ENCODE measurements around the gene ADGRG6.

ADGRG6 gene

DNA sequence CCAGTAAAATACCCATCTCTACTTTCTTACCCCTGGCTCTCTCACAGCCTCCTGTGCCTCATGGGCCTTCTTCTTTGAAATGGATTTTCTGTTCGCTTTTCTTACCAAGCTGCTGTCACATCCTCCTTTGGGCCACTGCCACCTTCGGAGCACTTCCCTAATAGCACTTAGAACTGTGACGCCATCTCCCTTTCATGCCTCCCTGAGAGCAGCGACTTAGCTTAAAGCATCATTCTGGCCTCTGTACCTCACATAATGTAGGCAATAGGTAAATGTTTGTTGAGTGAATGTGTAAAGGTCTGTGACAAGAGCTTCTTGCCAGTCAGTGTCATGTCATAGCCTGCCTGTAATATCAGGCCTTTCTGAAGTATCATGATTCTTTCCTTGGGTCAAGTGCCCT is 78.8 kb downstream of the ADGRG6 start:
- 92 to 95% methylated on average over 4 of the region's 4 CpGs for WGBS, 2 experiments
- Histone ChIP-seq H3K4me1 (ENCODE audit: control insufficient read depth, insufficient read depth, low read length) (peaks cover 5% of the 10 kb centered on the region), H3K27ac (ENCODE audit: insufficient read depth, low read depth, low read length, poor library complexity, severe bottlenecking) (no peak overlapping the region), H3K9me3 (ENCODE audit: control insufficient read depth, low read length) (no peaks in the 10 kb centered on the region), H3K4me3 (ENCODE audit: insufficient read depth, low read depth, low read length) (no peak overlapping the region), H3K27me3 (ENCODE audit: control insufficient read depth, insufficient read depth, low read length, poor library complexity, severe bottlenecking) (no peaks in the 10 kb centered on the region), H3K36me3 (ENCODE audit: control insufficient read depth, insufficient read depth, low read length) (no peaks in the 10 kb centered on the region)

DNA sequence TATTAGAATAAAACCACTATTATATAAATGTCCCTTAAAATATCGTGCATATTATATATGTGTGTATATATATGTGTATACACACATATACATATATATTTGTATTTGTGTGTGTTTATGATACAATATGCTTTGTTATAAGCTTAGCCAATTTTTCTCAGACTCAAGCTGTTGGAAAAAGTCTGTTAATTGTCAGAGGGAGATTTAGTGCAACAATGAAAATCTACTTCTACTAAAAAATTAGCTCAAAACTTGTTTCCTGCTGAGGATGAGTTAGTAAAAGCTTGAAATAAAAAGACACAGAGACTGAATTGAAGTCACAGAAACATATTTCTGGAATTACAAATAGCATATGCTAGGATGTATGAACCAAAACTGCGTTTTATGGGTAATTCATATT is 79.4 kb downstream of the ADGRG6 start:
- Histone ChIP-seq H3K36me3 (ENCODE audit: control insufficient read depth, insufficient read depth, low read length) (no peaks in the 10 kb centered on the region), H3K9me3 (ENCODE audit: control insufficient read depth, low read length) (no peaks in the 10 kb centered on the region), H3K4me1 (ENCODE audit: control insufficient read depth, insufficient read depth, low read length) (peaks cover 5% of the 10 kb centered on the region), H3K27ac (ENCODE audit: insufficient read depth, low read depth, low read length, poor library complexity, severe bottlenecking) (no peak overlapping the region), H3K4me3 (ENCODE audit: insufficient read depth, low read depth, low read length) (no peak overlapping the region), H3K27me3 (ENCODE audit: control insufficient read depth, insufficient read depth, low read length, poor library complexity, severe bottlenecking) (no peaks in the 10 kb centered on the region)
- WGBS, 2 experiments: no CpG with 5 or more reads among the region's 2 CpGs

DNA sequence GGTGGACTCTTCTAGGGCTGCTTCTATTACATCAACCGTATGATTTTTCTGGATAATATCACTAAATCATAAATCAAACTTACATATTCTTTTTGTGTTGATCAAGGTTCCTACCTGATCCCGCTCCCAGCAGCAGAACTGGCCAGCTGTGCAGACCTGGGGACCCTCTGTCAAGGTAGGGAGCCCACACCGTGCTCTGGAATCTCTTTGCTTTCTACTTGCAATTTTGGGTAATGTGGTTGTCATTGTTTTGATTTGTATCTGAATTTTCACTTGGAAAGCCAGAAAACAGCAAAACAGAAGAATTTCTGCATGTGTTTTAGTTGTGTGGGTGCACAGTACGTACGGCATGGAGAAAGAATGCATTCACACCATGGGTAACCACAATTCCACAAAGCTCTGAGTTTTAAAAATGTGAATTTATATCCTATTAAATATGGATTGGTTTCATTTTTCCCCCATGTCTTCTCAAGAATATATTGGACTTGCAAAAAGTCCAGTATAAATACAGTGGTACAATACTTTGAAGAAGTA is 80.1 kb downstream of the ADGRG6 start:
- Histone ChIP-seq H3K36me3 (ENCODE audit: control insufficient read depth, insufficient read depth, low read length) (no peaks in the 10 kb centered on the region), H3K9me3 (ENCODE audit: control insufficient read depth, low read length) (no peaks in the 10 kb centered on the region), H3K4me1 (ENCODE audit: control insufficient read depth, insufficient read depth, low read length) (peaks cover 5% of the 10 kb centered on the region), H3K27ac (ENCODE audit: insufficient read depth, low read depth, low read length, poor library complexity, severe bottlenecking) (no peak overlapping the region), H3K27me3 (ENCODE audit: control insufficient read depth, insufficient read depth, low read length, poor library complexity, severe bottlenecking) (no peaks in the 10 kb centered on the region), H3K4me3 (ENCODE audit: insufficient read depth, low read depth, low read length) (no peak overlapping the region)
- WGBS, 2 experiments: 86 to 95% methylated on average over 4 to 5 of the region's 5 CpGs

DNA sequence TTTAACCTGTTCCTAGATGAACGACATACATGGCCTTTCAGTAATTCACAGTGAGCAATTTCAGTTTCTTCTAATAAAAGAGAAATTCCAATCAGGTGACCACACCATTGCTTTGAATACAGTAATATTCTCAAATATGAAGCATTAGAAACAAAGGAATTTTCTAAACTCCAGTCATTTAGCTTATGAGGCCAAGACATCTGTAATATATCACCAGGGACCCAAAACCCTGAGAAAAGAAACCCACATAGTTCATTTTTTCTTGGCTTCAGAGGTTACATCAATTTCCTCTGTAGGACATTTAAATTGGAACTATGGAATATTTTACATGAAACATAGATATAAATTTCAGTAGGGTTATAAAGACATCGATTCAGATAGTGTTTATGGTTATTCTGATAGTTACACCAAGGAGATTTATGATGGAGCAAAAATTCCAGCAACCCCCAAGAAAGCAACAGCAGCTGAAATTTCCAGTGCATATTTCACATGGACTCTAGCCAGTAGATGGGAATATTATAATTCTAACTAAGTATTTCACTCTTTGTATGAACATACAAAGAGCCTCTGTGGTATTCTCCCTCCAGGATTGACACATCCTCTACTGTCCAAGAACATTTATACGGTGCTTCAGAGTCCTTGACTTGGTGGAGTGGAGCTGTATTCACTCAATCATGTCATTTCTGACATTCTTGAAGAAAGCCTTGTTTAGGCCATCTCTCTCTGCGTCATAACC is 82.9 kb downstream of the ADGRG6 start:
- no peak overlapping the region for H3K27ac ChIP-seq (ENCODE audit: insufficient read depth, low read depth, low read length, poor library complexity, severe bottlenecking)
- WGBS, 2 experiments: 90 to 96% methylated on average over 4 of the region's 4 CpGs

DNA sequence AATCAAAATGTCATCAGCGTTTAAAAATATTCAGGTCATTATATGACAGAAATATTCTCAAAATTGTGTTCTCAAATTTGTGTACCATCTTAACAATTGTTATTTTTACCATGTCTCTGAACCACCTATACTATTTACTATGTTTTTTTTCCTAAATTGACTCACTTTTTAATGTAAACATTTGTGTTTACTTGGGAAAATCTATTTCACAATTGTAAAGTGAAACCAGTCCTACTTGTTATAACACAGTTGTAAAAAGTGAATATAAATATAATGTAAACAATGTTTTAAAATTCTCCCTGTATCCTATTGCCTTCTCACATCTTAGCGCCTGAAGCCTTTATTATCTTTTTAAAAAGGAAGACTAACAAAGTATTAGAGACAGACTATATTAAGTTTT is 83.5 kb downstream of the ADGRG6 start:
- no peak overlapping the region for H3K27ac ChIP-seq (ENCODE audit: insufficient read depth, low read depth, low read length, poor library complexity, severe bottlenecking)
- WGBS, 2 experiments: 100% methylated on average over 1 of the region's 2 CpGs; no CpG with 5 or more reads in 1 of the 2 experiments

More for the DNA sequence above, 82.9 kb downstream of the ADGRG6 start:
- Histone ChIP-seq H3K4me3 (ENCODE audit: insufficient read depth, low read depth, low read length) (no peak overlapping the region), H3K9me3 (ENCODE audit: control insufficient read depth, low read length) (no peaks in the 10 kb centered on the region), H3K4me1 (ENCODE audit: control insufficient read depth, insufficient read depth, low read length) (no peaks in the 10 kb centered on the region), H3K27me3 (ENCODE audit: control insufficient read depth, insufficient read depth, low read length, poor library complexity, severe bottlenecking) (no peaks in the 10 kb centered on the region), H3K36me3 (ENCODE audit: control insufficient read depth, insufficient read depth, low read length) (no peaks in the 10 kb centered on the region)

DNA sequence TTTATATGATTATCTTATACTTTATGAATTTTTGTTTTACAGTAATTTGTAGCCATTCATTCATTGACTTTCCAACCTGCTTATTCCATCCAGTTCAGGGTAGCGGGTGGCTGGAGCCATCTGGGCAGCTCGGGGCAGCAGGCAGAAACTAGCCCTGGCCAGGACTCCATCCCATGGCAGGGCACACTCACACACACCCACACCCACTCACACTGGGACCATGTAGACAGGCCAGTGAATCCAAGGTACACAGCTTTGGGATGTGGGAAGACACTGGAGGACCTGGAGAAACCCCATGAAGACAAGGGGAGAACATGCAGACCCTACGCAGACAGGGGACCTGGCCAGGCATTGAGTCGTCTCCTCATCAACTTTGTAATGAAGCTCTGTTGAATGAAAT is 84.8 kb downstream of the ADGRG6 start:
- H3K9me3 ChIP-seq (ENCODE audit: control insufficient read depth, low read length): no peaks in the 10 kb centered on the region
- 95 to 96% methylated on average over 4 of the region's 4 CpGs for WGBS, 2 experiments
- no peaks in the 10 kb centered on the region for H3K36me3 ChIP-seq (ENCODE audit: control insufficient read depth, insufficient read depth, low read length)

More for the DNA sequence above, 83.5 kb downstream of the ADGRG6 start:
- H3K9me3 ChIP-seq (ENCODE audit: control insufficient read depth, low read length): no peaks in the 10 kb centered on the region
- H3K36me3 ChIP-seq (ENCODE audit: control insufficient read depth, insufficient read depth, low read length): no peaks in the 10 kb centered on the region
- no peaks in the 10 kb centered on the region for H3K4me1 ChIP-seq (ENCODE audit: control insufficient read depth, insufficient read depth, low read length)
- no peak overlapping the region for H3K4me3 ChIP-seq (ENCODE audit: insufficient read depth, low read depth, low read length)
- H3K27me3 ChIP-seq (ENCODE audit: control insufficient read depth, insufficient read depth, low read length, poor library complexity, severe bottlenecking): no peaks in the 10 kb centered on the region

DNA sequence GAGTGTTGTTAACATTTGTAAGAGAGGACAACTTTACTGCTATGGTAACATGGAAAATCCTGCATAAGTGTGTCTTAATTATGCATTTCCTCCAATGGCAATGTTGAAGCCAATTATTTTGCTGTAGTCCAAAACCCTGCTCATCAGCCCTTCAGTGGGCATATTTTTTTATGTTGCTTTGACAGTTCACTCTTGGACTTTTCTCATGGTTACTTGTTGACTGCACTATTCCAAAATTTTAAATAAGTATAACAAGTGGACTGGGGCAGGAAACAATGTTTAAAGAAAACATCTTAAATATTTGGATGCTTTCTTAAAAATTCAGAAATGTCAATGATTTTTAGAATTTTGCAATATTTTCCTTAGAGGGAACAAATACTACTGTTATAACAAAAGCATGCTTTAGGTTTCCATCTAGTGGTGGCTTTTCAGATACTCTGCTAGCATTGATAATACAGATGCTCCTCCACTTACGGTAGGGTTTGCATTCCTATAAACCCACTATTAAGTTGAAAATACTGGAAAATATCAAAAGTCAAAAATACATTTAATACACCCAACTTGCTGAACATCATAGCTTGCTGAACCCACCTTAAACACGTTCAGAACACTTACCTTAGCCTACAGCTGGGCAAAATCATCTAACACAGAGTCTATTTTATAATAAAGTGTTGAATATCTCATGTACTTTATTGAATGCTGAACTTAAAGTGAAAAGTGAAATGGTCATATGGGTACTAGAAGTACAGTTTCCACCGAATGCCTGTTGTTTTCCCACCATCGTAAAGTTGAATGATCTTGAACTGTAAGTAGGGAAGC is 86.4 kb downstream of the ADGRG6 start:
- WGBS, 2 experiments: 47% methylated on average over 3 to 4 of the region's 4 CpGs
- Histone ChIP-seq H3K4me1 (ENCODE audit: control insufficient read depth, insufficient read depth, low read length) (no peaks in the 10 kb centered on the region), H3K27me3 (ENCODE audit: control insufficient read depth, insufficient read depth, low read length, poor library complexity, severe bottlenecking) (no peaks in the 10 kb centered on the region), H3K27ac (ENCODE audit: insufficient read depth, low read depth, low read length, poor library complexity, severe bottlenecking) (no peak overlapping the region), H3K36me3 (ENCODE audit: control insufficient read depth, insufficient read depth, low read length) (no peaks in the 10 kb centered on the region), H3K4me3 (ENCODE audit: insufficient read depth, low read depth, low read length) (no peak overlapping the region), H3K9me3 (ENCODE audit: control insufficient read depth, low read length) (no peaks in the 10 kb centered on the region)

More for the DNA sequence above, 84.8 kb downstream of the ADGRG6 start:
- H3K4me1 ChIP-seq (ENCODE audit: control insufficient read depth, insufficient read depth, low read length): no peaks in the 10 kb centered on the region
- no peak overlapping the region for H3K27ac ChIP-seq (ENCODE audit: insufficient read depth, low read depth, low read length, poor library complexity, severe bottlenecking)
- no peak overlapping the region for H3K4me3 ChIP-seq (ENCODE audit: insufficient read depth, low read depth, low read length)
- no peaks in the 10 kb centered on the region for H3K27me3 ChIP-seq (ENCODE audit: control insufficient read depth, insufficient read depth, low read length, poor library complexity, severe bottlenecking)

DNA sequence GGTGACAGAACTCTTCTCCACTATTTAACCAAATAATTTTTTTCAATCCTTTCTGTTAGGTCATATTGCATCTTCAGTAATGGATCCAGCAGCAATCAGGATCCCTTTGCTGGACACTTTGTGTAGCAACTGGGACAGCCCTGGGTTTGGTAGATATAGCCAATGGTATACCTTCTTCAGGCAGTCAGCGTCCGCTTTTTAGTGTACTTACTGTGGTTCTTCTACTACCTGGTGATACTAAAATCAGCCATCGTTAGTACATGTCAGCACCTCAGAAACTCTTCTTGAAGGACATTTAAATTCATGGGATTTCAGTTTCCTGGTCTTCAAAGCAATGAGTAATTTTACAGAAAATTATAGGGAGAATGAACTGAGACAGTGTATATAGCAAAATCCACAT is 93.5 kb downstream of the ADGRG6 start:
- WGBS, 2 experiments: 92 to 97% methylated on average over 3 of the region's 3 CpGs
- Histone ChIP-seq H3K4me1 (ENCODE audit: control insufficient read depth, insufficient read depth, low read length) (no peaks in the 10 kb centered on the region), H3K27me3 (ENCODE audit: control insufficient read depth, insufficient read depth, low read length, poor library complexity, severe bottlenecking) (no peaks in the 10 kb centered on the region), H3K27ac (ENCODE audit: insufficient read depth, low read depth, low read length, poor library complexity, severe bottlenecking) (no peak overlapping the region), H3K4me3 (ENCODE audit: insufficient read depth, low read depth, low read length) (no peak overlapping the region), H3K36me3 (ENCODE audit: control insufficient read depth, insufficient read depth, low read length) (no peaks in the 10 kb centered on the region), H3K9me3 (ENCODE audit: control insufficient read depth, low read length) (no peaks in the 10 kb centered on the region)

DNA sequence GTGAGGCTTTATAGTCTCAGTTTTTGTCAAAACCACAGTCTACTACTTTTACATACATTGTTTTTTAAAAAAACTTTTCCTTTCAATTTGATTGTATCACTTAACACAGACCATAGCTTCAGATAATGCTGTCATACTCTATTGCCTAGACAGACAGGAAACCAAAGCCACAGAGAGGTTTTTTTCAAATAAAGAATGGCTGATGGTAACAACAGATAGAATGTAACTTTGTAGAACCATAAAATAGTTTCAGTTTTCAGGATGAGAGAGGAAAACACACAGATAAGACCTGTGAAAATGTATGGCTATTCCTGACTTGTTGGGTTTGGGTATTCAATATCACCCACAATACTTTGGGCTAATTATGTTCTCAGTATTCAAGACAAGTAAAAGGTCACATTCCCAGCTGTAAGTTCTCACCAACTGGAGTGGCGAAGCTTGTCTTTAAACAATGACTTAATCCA is 94.0 kb downstream of the ADGRG6 start:
- no peaks in the 10 kb centered on the region for H3K4me1 ChIP-seq (ENCODE audit: control insufficient read depth, insufficient read depth, low read length)
- H3K27me3 ChIP-seq (ENCODE audit: control insufficient read depth, insufficient read depth, low read length, poor library complexity, severe bottlenecking): no peaks in the 10 kb centered on the region
- no peaks in the 10 kb centered on the region for H3K36me3 ChIP-seq (ENCODE audit: control insufficient read depth, insufficient read depth, low read length)
- H3K9me3 ChIP-seq (ENCODE audit: control insufficient read depth, low read length): no peaks in the 10 kb centered on the region
- H3K27ac ChIP-seq (ENCODE audit: insufficient read depth, low read depth, low read length, poor library complexity, severe bottlenecking): no peak overlapping the region
- H3K4me3 ChIP-seq (ENCODE audit: insufficient read depth, low read depth, low read length): no peak overlapping the region
- WGBS, 2 experiments: 83 to 90% methylated on average over 1 of the region's 1 CpG

DNA sequence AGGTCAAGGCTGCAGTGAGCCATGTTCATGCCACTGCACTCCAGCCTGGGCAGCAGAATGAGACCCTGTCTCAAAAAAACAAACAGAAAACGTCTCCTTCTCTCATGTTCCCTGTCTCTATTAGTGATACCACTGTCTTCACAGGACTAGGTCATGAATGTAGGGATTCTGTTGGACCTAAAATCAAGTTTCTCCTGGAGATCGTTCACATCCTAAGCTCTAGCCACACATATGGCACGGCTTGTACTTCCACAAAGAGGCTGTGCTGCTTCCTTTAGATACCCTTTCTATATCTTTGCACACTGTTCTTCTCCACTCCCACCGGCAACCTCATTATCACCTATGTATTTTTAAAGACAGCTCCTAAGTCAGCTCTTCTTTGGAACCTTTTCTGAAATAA is 96.5 kb downstream of the ADGRG6 start:
- H3K27me3 ChIP-seq (ENCODE audit: control insufficient read depth, insufficient read depth, low read length, poor library complexity, severe bottlenecking): no peaks in the 10 kb centered on the region
- no peak overlapping the region for H3K4me3 ChIP-seq (ENCODE audit: insufficient read depth, low read depth, low read length)

More for the DNA sequence above, 96.5 kb downstream of the ADGRG6 start:
- Histone ChIP-seq H3K36me3 (ENCODE audit: control insufficient read depth, insufficient read depth, low read length) (no peaks in the 10 kb centered on the region), H3K4me1 (ENCODE audit: control insufficient read depth, insufficient read depth, low read length) (no peaks in the 10 kb centered on the region), H3K27ac (ENCODE audit: insufficient read depth, low read depth, low read length, poor library complexity, severe bottlenecking) (no peak overlapping the region), H3K9me3 (ENCODE audit: control insufficient read depth, low read length) (no peaks in the 10 kb centered on the region)
- WGBS, 2 experiments: 87 to 90% methylated on average over 4 of the region's 4 CpGs
